Stomach (tissue), 9 donors: ENCODE results near the gene NARF. TPM values are rescaled to one million over a fixed set of nuclear protein-coding genes. Genes with fewer than 3 reads are reported as not detected.

ENCODE experiments used
- DNase-seq, 2 donors: peaks; one replicate each; pipeline versions ENCODE4 v3.0.0 to v3.0.0-alpha.2; 2013 to 2019
- H3K27ac ChIP-seq, 5 donors: fragments of 200-600 bp in 4 of 5; sonication (generic) in 4 of 5; one replicate each; pipeline ENCODE4 v1.5.1; 2013 to 2019; ENCODE audit warnings: mild to moderate bottlenecking in 1 of 5, moderate library complexity in 1 of 5
- H3K27me3 ChIP-seq, 3 donors: fragments of 200-600 bp; sonication (generic); one replicate each; pipeline ENCODE4 v1.5.1; 2017 to 2019; ENCODE audit warnings: mixed run types in 1 of 3
- H3K36me3 ChIP-seq, 4 donors: fragments of 200-600 bp; sonication (generic); 1 replicate in 3 of 4; 2 replicates in 1 of 4; pipeline ENCODE4 v1.5.1; 2016 to 2019
- H3K4me1 ChIP-seq, 4 donors: fragments of 200-600 bp; sonication (generic); one replicate each; pipeline ENCODE4 v1.5.1; 2016 to 2019
- H3K4me3 ChIP-seq, 4 donors: fragments of 200-600 bp; sonication (generic) in 3 of 4; one replicate each; pipeline ENCODE4 v1.5.1; 2016 to 2019; ENCODE audit warnings: mild to moderate bottlenecking in 1 of 4
- H3K9me3 ChIP-seq, 4 donors: fragments of 200-600 bp; sonication (generic); one replicate each; pipeline ENCODE4 v1.5.1; 2016 to 2019
- CTCF ChIP-seq, 7 experiments: fragments of 450-650 bp in 4 of 7; fragments of 200-600 bp in 3 of 7; sonication (generic) in 3 of 7; IDR thresholded peaks; one replicate each; pipeline ENCODE4 v1.5.1; 2016 to 2019; ENCODE audit warnings: antibody characterized with exemption in 7 of 7, control low read depth in 2 of 7, mild to moderate bottlenecking in 1 of 7
- EP300 ChIP-seq: sonication (generic); formaldehyde crosslinking; IDR thresholded peaks from one replicate; pipeline ENCODE4 v1.6.1; 2017; ENCODE audit warnings: antibody characterized with exemption
- POLR2A ChIP-seq, 4 donors: fragments of 450-650 bp; IDR thresholded peaks; one replicate each; pipeline ENCODE4 v1.6.1; 2016; ENCODE audit warnings: antibody characterized with exemption in 4 of 4, control low read depth in 2 of 4, mild to moderate bottlenecking in 1 of 4, moderate library complexity in 1 of 4
- POLR2AphosphoS5 ChIP-seq, 3 donors: sonication (generic); formaldehyde crosslinking; IDR thresholded peaks; one replicate each; pipeline ENCODE4 v1.6.1; 2016; ENCODE audit warnings: antibody characterized with exemption in 3 of 3
- WGBS, 5 donors: extraction: QIAGEN DNeasy Blood & Tissue Kit in 3 of 5; methylation state at CpG; one replicate each; pipeline versions ENCODE4 v1.1.5 to v1.1.7; 2013 to 2018; 5-methylcytosine and 5-hydroxymethylcytosine counted together
- intact Hi-C: fragments of 100-400 bp; cut with DNase I; formaldehyde crosslinking; loops from one replicate; pipeline ENCODE4 v1.15.1; 2023; ENCODE audit warnings: low total_unique reads
- polyA plus RNA-seq, 3 donors: library from polyadenylated mRNA; stranded (reverse); fragments of 200-250 nt; gene quantifications; one replicate each; pipeline ENCODE4 v1.2.3, GENCODE V29; 2013
- total RNA-seq, 5 donors: library from RNA; depleted of rRNA; stranded (reverse); fragments of >200 nt; gene quantifications; one replicate each; pipeline versions ENCODE4 v1.1.0 to v1.2.3, GENCODE V29; 2014 to 2016
- donor health status: healthy with polysubstance abuse.
- donor health status: Bipolar disorder and iron deficiency.
- donor health status: healthy.

The NARF gene
- total and polyA plus RNA-seq, 8 donors = 29.4 to 83.9 (median 57.4) TPM

DNA sequence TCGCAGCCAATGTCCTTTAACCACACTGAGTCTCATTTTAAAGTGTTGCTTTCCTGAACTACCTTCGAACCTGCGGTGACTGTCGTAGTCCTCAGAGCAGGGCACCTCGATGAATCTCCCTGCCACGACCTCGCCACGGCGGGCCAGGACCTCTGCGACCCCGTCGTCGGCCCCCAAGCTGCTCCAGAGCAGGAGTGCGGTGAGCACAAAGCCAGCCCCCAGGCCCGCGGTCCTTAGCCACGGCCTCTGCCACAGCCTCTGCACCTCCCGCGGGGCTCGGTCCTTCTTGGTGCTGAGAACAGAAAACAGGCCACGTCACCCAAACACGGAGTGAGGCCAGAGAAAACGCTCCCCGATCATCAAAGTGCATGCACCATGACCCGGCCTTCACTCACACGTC, 43.2 kb upstream of the NARF start:
- 91 to 97% (median 94%) methylated on average over 21 to 26 of the region's 26 CpGs for WGBS, 5 donors
- no peak for DNase-seq
- H3K4me3 ChIP-seq = no peak overlapping the region
- H3K27me3 ChIP-seq = no peaks in the 10 kb centered on the region
- H3K4me1 ChIP-seq = peaks cover 6 to 37% (median 27%) of the 10 kb centered on the region in 4 donors
- no peaks in the 10 kb centered on the region for H3K9me3 ChIP-seq
- TF ChIP-seq POLR2A (IDR thresholded peaks at IDR 0.05) (no peak), POLR2AphosphoS5 (IDR thresholded peaks at IDR 0.05) (no peak), EP300 (no peak), CTCF (IDR thresholded peaks at IDR 0.05) (no peak)
- intact Hi-C loops = no loop called here
- no peak overlapping the region for H3K27ac ChIP-seq
- H3K36me3 ChIP-seq = peaks cover 0 to 27% (median 14%) of the 10 kb centered on the region in 4 donors

DNA sequence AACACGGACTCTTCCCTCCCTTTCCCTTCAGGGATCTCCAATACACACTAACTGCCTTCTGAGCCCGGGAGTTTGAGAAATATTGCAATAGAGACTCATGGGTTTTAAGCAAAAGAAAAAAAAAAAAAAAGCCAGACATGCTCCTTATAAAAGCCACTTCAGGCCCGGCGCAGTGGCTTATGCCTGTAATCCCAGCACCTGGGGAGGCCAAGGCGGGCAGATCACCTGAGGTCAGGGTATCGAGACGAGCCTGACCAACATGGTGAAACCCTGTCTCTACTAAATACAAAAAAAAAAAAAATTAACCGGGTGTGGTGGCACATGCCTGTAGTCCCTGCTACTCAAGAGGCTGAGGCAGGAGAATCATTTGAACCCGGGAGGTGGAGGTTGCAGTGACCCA, 42.8 kb upstream of the NARF start:
- 90 to 98% (median 96%) methylated on average over 9 of the region's 9 CpGs for WGBS, 5 donors

DNA sequence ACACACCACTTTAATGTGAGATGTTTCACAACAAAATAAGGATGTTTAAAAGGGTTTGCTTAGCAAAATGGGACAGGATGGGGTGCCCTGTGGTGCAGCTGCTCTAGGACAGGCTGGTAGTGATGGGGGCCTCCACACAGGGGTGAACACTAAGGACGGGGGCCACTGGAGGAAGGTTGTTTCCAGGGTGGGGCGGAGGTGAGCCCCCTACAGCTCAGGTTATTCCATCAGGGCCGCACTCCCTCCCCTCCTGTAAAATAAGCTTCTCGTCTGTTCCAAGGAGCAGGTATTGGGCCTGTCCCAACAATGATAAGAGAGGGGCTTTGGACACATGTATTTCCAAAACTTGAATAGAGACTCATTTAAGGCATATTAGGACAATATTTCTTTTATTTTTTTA, 42.3 kb upstream of the NARF start:
- TF ChIP-seq CTCF (IDR thresholded peaks at IDR 0.05) = no peak
- no peak for TF ChIP-seq EP300
- TF ChIP-seq POLR2A (IDR thresholded peaks at IDR 0.05) = no peak
- no peak for TF ChIP-seq POLR2AphosphoS5 (IDR thresholded peaks at IDR 0.05)
- Histone ChIP-seq H3K4me3 (no peak overlapping the region), H3K27ac (no peak overlapping the region), H3K36me3 (peaks cover 4 to 27% (median 20%) of the 10 kb centered on the region in 4 donors), H3K4me1 (peaks cover 6 to 37% (median 27%) of the 10 kb centered on the region in 4 donors), H3K27me3 (no peaks in the 10 kb centered on the region), H3K9me3 (no peaks in the 10 kb centered on the region)
- DNase-seq = no peak
- intact Hi-C loops = no loop called here
- 92 to 99% (median 93%) methylated on average over 4 of the region's 4 CpGs for WGBS, 5 donors

More for the DNA sequence above, 42.8 kb upstream of the NARF start:
- no peak overlapping the region for H3K27ac ChIP-seq
- intact Hi-C loops = no loop called here
- peaks cover 0 to 27% (median 17%) of the 10 kb centered on the region in 4 donors for H3K36me3 ChIP-seq
- no peak for TF ChIP-seq POLR2A (IDR thresholded peaks at IDR 0.05)
- TF ChIP-seq POLR2AphosphoS5 (IDR thresholded peaks at IDR 0.05) = no peak
- no peak for TF ChIP-seq EP300
- no peak for TF ChIP-seq CTCF (IDR thresholded peaks at IDR 0.05)
- DNase-seq = no peak
- peaks cover 6 to 37% (median 27%) of the 10 kb centered on the region in 4 donors for H3K4me1 ChIP-seq
- H3K9me3 ChIP-seq = no peaks in the 10 kb centered on the region
- no peak overlapping the region for H3K4me3 ChIP-seq
- no peaks in the 10 kb centered on the region for H3K27me3 ChIP-seq

GRCh38 chr17:82416771-82417170, 41.8 kb upstream of the NARF start:
- Histone ChIP-seq H3K36me3 (peaks cover 10 to 28% (median 25%) of the 10 kb centered on the region in 4 donors), H3K4me1 (peaks cover 6 to 37% (median 27%) of the 10 kb centered on the region in 4 donors), H3K4me3 (no peak overlapping the region), H3K9me3 (no peaks in the 10 kb centered on the region), H3K27me3 (no peaks in the 10 kb centered on the region), H3K27ac (no peak overlapping the region)
- intact Hi-C loops = no loop called here
- no peak for DNase-seq
- WGBS, 5 donors = 83 to 92% (median 91%) methylated on average over 6 of the region's 6 CpGs
- no peak for TF ChIP-seq CTCF (IDR thresholded peaks at IDR 0.05)
- TF ChIP-seq POLR2AphosphoS5 (IDR thresholded peaks at IDR 0.05) = no peak
- TF ChIP-seq EP300 = no peak
- no peak for TF ChIP-seq POLR2A (IDR thresholded peaks at IDR 0.05)
